ENCODE data around the gene VWA2.

The VWA2 gene

DNA sequence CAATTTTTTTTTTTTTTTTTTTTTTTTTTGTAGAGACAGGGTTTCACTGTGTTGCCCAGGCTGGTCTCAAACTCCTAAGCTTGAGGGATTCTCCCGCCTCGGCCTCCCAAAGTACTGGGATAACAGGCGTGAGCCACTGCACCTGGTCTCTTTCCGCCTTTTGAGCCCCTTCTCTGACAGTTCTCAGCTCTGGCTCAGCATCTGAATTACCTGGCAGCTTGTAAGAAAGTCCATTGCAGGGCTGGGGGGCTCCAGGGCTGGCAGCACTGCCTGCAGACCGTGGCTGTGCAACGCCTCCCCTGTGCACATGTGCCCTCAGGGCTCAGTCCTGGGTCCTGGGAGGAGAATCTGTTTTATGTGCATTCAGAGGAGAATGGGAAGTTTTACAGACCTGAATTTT is 37.6 kb downstream of the VWA2 start:
- no peak for DNase-seq (ENCODE audit: extremely low read depth, low read depth)
- no peak overlapping the region for H3K4me3 ChIP-seq (replicated peaks; ENCODE audit: low read depth, low read length)
- no peak for TF ChIP-seq CTCF (IDR thresholded peaks at IDR 0.05; ENCODE audit: low read depth, low read length, missing control alignments)

DNA sequence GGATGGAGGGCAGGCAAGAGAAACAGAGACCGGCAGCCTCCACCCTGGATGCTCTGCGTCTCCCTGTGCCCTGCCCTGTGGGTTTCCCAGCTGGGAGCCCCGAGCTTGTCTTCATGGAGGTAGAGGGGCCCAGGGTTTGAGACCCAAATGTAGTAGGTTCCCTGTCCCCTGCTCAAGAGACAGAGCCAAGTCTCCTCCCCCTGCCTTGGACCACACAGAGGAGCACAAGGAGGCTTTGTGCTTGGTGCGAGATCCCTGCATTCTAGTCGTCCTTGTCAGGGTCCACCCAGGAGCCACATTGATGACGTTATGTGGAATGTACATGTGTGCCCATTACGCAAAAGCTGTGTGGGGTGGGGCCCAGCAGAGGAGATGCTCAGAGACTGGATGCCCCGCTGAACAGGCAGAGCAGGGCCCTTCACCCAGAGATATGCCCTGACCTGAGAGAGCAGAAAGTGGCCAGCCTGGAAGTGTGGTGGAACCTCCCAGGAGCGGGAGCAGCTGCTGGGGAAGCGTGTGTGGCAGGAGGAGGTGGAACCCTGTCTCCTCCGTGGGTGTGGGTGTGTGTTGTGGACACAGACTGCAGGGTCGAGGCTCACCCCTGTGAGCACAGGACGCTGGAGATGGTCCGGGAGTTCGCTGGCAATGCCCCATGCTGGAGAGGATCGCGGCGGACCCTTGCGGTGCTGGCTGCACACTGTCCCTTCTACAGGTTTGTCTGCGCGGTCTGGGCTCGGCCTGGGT is 39.3 kb downstream of the VWA2 start:
- TF ChIP-seq CTCF (IDR thresholded peaks at IDR 0.05; ENCODE audit: low read depth, low read length, missing control alignments) = no peak
- no peak overlapping the region for H3K4me3 ChIP-seq (replicated peaks; ENCODE audit: low read depth, low read length)
- no peak for DNase-seq (ENCODE audit: extremely low read depth, low read depth)

DNA sequence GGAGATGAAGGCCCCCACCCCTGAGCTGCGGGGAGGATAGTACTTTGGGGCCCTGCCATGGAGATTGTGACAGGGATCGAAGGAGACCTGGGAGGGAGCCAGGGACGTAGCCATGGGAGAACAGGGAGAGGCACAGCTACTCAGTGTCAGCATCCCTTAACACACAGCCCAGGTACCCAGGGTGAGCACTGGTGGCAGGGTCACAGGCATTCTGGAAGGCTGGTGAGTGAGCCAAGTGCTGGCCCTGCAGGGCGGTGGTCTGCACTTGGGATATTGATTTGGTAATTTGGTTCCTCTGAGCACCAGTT is 39.8 kb downstream of the VWA2 start:
- no peak for DNase-seq (ENCODE audit: extremely low read depth, low read depth)
- TF ChIP-seq CTCF (IDR thresholded peaks at IDR 0.05; ENCODE audit: low read depth, low read length, missing control alignments) = no peak
- H3K4me3 ChIP-seq (replicated peaks; ENCODE audit: low read depth, low read length) = no peak overlapping the region

- TF ChIP-seq CTCF (IDR thresholded peaks at IDR 0.05; ENCODE audit: low read depth, low read length, missing control alignments) = no peak
- DNase-seq (ENCODE audit: extremely low read depth, low read depth) = no peak
- H3K4me3 ChIP-seq (replicated peaks; ENCODE audit: low read depth, low read length) = no peak overlapping the region
These were observed 40.2 kb downstream of the VWA2 start for GRCh38 chr10:114279289-114279688.

DNA sequence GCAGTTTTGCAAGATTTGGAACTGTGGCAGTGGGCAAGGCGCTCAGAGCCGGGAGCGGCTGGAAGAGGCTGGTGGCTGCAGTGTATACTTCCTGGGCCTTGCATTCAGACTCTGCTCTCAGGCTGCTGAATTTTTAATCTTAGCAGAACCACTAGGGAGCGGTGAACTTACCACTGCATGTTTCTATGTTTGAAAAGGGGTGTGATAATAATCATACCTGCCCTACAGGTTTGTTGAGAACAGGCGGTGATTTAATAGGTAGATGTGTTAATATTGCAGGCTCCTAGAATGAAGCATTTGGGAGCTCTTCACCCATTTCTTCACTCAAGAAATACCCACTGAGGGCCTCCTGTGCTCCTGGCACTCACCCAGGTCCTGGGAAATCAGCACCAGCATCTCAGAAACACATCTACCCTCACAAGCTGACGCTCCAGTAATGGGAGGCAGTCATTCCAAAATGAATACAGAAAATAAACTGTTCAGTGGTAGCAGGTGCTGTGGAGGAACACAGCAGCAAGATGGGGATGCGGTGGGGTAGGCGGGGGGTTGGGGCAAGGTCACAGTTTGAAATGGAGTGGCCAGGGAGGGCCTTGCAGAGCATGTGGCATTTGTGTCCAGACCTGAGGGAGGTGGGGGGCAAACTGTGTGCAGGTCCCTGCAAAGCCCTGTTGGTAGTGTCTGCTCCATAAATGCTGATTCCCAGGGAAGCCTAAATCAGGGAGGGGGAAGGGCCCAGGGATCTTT is 41.0 kb downstream of the VWA2 start:
- no peak for DNase-seq (ENCODE audit: extremely low read depth, low read depth)
- TF ChIP-seq CTCF (IDR thresholded peaks at IDR 0.05; ENCODE audit: low read depth, low read length, missing control alignments) = no peak
- H3K4me3 ChIP-seq (replicated peaks; ENCODE audit: low read depth, low read length) = no peak overlapping the region

GRCh38 chr10:114281006-114281405 is 42.0 kb downstream of the VWA2 start:
- no peak overlapping the region for H3K4me3 ChIP-seq (replicated peaks; ENCODE audit: low read depth, low read length)
- DNase-seq (ENCODE audit: extremely low read depth, low read depth) = no peak
- no peak for TF ChIP-seq CTCF (IDR thresholded peaks at IDR 0.05; ENCODE audit: low read depth, low read length, missing control alignments)
